Brain microvascular endothelial cell (primary cell): ENCODE results near the gene C2orf68.

ENCODE experiments used
- DNase-seq: peaks from one replicate; pipeline ENCODE4 v3.0.0-alpha.2; 2020
- H3K27ac ChIP-seq: fragments of 250-450 bp; sonication (Bioruptor Pico); 2 replicates; pipeline ENCODE4 v1.5.1; 2020; ENCODE audit warnings: mild to moderate bottlenecking, moderate library complexity
- H3K27me3 ChIP-seq: fragments of 250-450 bp; sonication (Bioruptor Pico); replicated peaks from 2 replicates; pipeline ENCODE4 v1.5.1; 2020; ENCODE audit warnings: mild to moderate bottlenecking
- H3K36me3 ChIP-seq: fragments of 250-450 bp; sonication (Bioruptor Pico); replicated peaks from 2 replicates; pipeline ENCODE4 v1.5.1; 2020; ENCODE audit warnings: mild to moderate bottlenecking
- H3K4me3 ChIP-seq: 2 replicates; pipeline ENCODE4 v1.5.1; 2011; ENCODE audit warnings: low read depth, mild to moderate bottlenecking, control low read depth, low read length, moderate library complexity
- CTCF ChIP-seq: IDR thresholded peaks from 2 replicates; pipeline ENCODE4 v1.5.1; 2011; ENCODE audit warnings: low read depth, mild to moderate bottlenecking, moderate library complexity, low read length, control low read depth, inconsistent platforms; ENCODE audit errors: missing control alignments
- in situ Hi-C: cut with HindIII; loops from 2 replicates; pipeline ENCODE4 v1.10.0; 2017; ENCODE audit warnings: low sequenced_read_pairs, low pct_ligation_motif_present

Gene C2orf68

GRCh38 chr2:85578243-85579180 lies 33.4 kb downstream of the C2orf68 start:
- Histone ChIP-seq H3K27me3 (no peaks in the 10 kb centered on the region), H3K27ac (no peak overlapping the region), H3K36me3 (no peaks in the 10 kb centered on the region), H3K4me3 (no peak overlapping the region)
- in situ Hi-C loops, result no loop called here
- no peak for TF ChIP-seq CTCF
- DNase-seq, result no peak

- in situ Hi-C loops, result no loop called here
- DNase-seq, result no peak
- no peak within 1 kb of the TSS for H3K27ac ChIP-seq
- H3K4me3 ChIP-seq, result peak within 1 kb of the TSS; percentile 3
- H3K27me3 ChIP-seq, result no peaks in the 10 kb centered on the region
- H3K36me3 ChIP-seq, result no peaks in the 10 kb centered on the region
- no peak for TF ChIP-seq CTCF
These were observed 34.3 kb downstream of the C2orf68 start, which contains the start of gene VAMP8 for GRCh38 chr2:85577386-85578242. TSS of gene VAMP8 (plus strand) at chr2:85577586. CDS start at chr2:85577647, 61 bp downstream.

- Histone ChIP-seq H3K4me3 (no peak overlapping the region), H3K36me3 (no peaks in the 10 kb centered on the region), H3K27ac (no peak overlapping the region), H3K27me3 (no peaks in the 10 kb centered on the region)
- DNase-seq, result no peak
- no peak for TF ChIP-seq CTCF
- in situ Hi-C loops, result no loop called here
These were observed 34.8 kb downstream of the C2orf68 start for GRCh38 chr2:85577063-85577385.

- H3K27ac ChIP-seq, result no peak overlapping the region
- H3K36me3 ChIP-seq, result no peaks in the 10 kb centered on the region
- in situ Hi-C loops, result no loop called here
- TF ChIP-seq CTCF, result no peak
- H3K27me3 ChIP-seq, result no peaks in the 10 kb centered on the region
- DNase-seq, result no peak
- H3K4me3 ChIP-seq, result no peak overlapping the region
These were observed 36.1 kb downstream of the C2orf68 start for GRCh38 chr2:85575739-85576138.

GRCh38 chr2:85566265-85566664 lies 45.6 kb downstream of the C2orf68 start:
- no peaks in the 10 kb centered on the region for H3K36me3 ChIP-seq
- H3K4me3 ChIP-seq, result no peak overlapping the region
- TF ChIP-seq CTCF, result no peak
- DNase-seq, result no peak
- in situ Hi-C loops, result no loop called here
- H3K27ac ChIP-seq, result no peak overlapping the region
- no peaks in the 10 kb centered on the region for H3K27me3 ChIP-seq
